ENCODE data around the gene USP43. TPM values are rescaled to one million over a fixed set of nuclear protein-coding genes. Genes with fewer than 3 reads are reported as not detected.
"Not testable (repeated sequence)": the region's sequence is repeated elsewhere in the genome, so short reads cannot be mapped to it uniquely, and the experiment has no call there.

The USP43 gene
- total RNA-seq, 4 donors from 2014 or later, result 4.7 to 13.8 (median 10.1) TPM

- Histone ChIP-seq H3K27ac (no peak overlapping the region), H3K36me3 (no peaks in the 10 kb centered on the region), H3K9me3 (no peaks in the 10 kb centered on the region), H3K4me1 (no peaks in the 10 kb centered on the region), H3K4me3 (no peak overlapping the region), H3K27me3 (peaks cover 0 to 18% (median 0%) of the 10 kb centered on the region in 4 donors)
- WGBS, 2 donors, result 83 to 88% methylated on average over 2 to 7 of the region's 11 CpGs
- intact Hi-C loops (cut with DNase I), result no loop called here
- TF ChIP-seq CTCF (IDR thresholded peaks at IDR 0.05) (no peak), POLR2A (IDR thresholded peaks at IDR 0.05) (no peak)
- no peak for DNase-seq
These were observed 12.6 kb upstream of the USP43 start for GRCh38 chr17:9632741-9633140.

- peaks cover 0 to under 1% (median 0%) of the 10 kb centered on the region in 3 donors for H3K9me3 ChIP-seq
- no peaks in the 10 kb centered on the region for H3K4me1 ChIP-seq
- H3K27ac ChIP-seq, result no peak overlapping the region
- H3K27me3 ChIP-seq, result peaks cover 0 to 32% (median 0%) of the 10 kb centered on the region in 4 donors
- H3K36me3 ChIP-seq, result no peaks in the 10 kb centered on the region
- intact Hi-C loops (cut with DNase I), result no loop called here
- H3K4me3 ChIP-seq, result no peak overlapping the region
- 72 to 88% methylated on average over 6 of the region's 6 CpGs for WGBS, 2 donors
- TF ChIP-seq POLR2A (IDR thresholded peaks at IDR 0.05) (no peak), CTCF (IDR thresholded peaks at IDR 0.05) (no peak)
- DNase-seq, result no peak
These were observed 10.0 kb upstream of the USP43 start for GRCh38 chr17:9635340-9635739.

- intact Hi-C loops (cut with DNase I), result no loop called here
- no peaks in the 10 kb centered on the region for H3K36me3 ChIP-seq
- WGBS, 2 donors, result 77 to 90% methylated on average over 10 of the region's 12 CpGs
These were observed 8.8 kb upstream of the USP43 start for GRCh38 chr17:9636501-9636900.

GRCh38 chr17:9640388-9640787 is 4.9 kb upstream of the USP43 start:
- DNase-seq; H3K36me3 ChIP-seq; H3K9me3 ChIP-seq; H3K4me3 ChIP-seq; H3K27ac ChIP-seq; intact Hi-C loops (cut with DNase I): not testable (repeated sequence)
- H3K4me1 ChIP-seq, result peaks cover 0 to 13% (median 0%) of the 10 kb centered on the region in 3 donors
- WGBS, 2 donors, result 88 to 90% methylated on average over 3 to 5 of the region's 5 CpGs
- H3K27me3 ChIP-seq, result peaks cover 0 to 48% (median 0%) of the 10 kb centered on the region in 4 donors

More at GRCh38 chr17:9636501-9636900, 8.8 kb upstream of the USP43 start:
- H3K27ac ChIP-seq, result no peak overlapping the region
- no peak for DNase-seq
- H3K4me3 ChIP-seq, result no peak overlapping the region
- peaks cover 0 to 37% (median 0%) of the 10 kb centered on the region in 4 donors for H3K27me3 ChIP-seq
- no peaks in the 10 kb centered on the region for H3K4me1 ChIP-seq
- peaks cover 0 to 4% (median 0%) of the 10 kb centered on the region in 3 donors for H3K9me3 ChIP-seq
- TF ChIP-seq CTCF (IDR thresholded peaks at IDR 0.05) (no peak), POLR2A (IDR thresholded peaks at IDR 0.05) (no peak)

- TF ChIP-seq POLR2A (IDR thresholded peaks at IDR 0.05) (no peak), CTCF (IDR thresholded peaks at IDR 0.05) (no peak)
- Histone ChIP-seq H3K27me3 (peaks cover 0 to 61% (median 0%) of the 10 kb centered on the region in 4 donors), H3K27ac (no peak overlapping the region), H3K4me1 (peaks cover 0 to 36% (median 8%) of the 10 kb centered on the region in 3 donors), H3K9me3 (peaks cover 0 to 4% (median 0%) of the 10 kb centered on the region in 3 donors), H3K36me3 (no peaks in the 10 kb centered on the region), H3K4me3 (no peak overlapping the region)
- DNase-seq, result no peak
- WGBS, 2 donors, result 82 to 91% methylated on average over 5 of the region's 5 CpGs
- intact Hi-C loops (cut with DNase I), result no loop called here
These were observed 1.7 kb upstream of the USP43 start for GRCh38 chr17:9643611-9644010.
